IMR-90 (cell line): ENCODE data around the gene NT5DC3. TPM values are rescaled to one million over a fixed set of nuclear protein-coding genes. Genes with fewer than 3 reads are reported as not detected.

Source experiments
- ATAC-seq: fragments of 200-7000 bp; cut with Tn5 transposase; 2 replicates; pipeline ENCODE4 v1.9.1; 2020; ENCODE audit warnings: low read depth, mild to moderate bottlenecking, moderate library complexity
- BruUV-seq: library from RNA; stranded (reverse); fragments of 400-500 nt; replicated peaks from 2 replicates; lab custom pipeline; 2021; lab: Mats Ljungman, UMichigan
- CTCF ChIA-PET: fragments of 300-600 bp; formaldehyde crosslinking; extraction: SDS; loops from one replicate; lab custom pipeline; 2021; ENCODE audit warnings: antibody characterized with exemption; lab: Yijun Ruan, JAX
- POLR2A ChIA-PET: fragments of 300-600 bp; sonication (Branson Sonifier 250); formaldehyde crosslinking; loops from one replicate; lab custom pipeline; 2022; ENCODE audit warnings: antibody characterized with exemption; ENCODE audit not compliant: unreplicated experiment; lab: Charles Lee
- DNase-seq: peaks from one replicate; pipeline ENCODE4 v3.0.0; 2013
- H2AFZ ChIP-seq: replicated peaks from 2 replicates; pipeline ENCODE3; 2013; ENCODE audit warnings: low read length, mild to moderate bottlenecking; ENCODE audit not compliant: poor library complexity
- H2AK5ac ChIP-seq: 2 replicates; pipeline ENCODE4 v1.6.1; 2013; ENCODE audit warnings: low read depth, low read length, inconsistent platforms
- H2AK9ac ChIP-seq: replicated peaks from 2 replicates; pipeline ENCODE3; 2013; ENCODE audit warnings: mild to moderate bottlenecking, low read depth, low read length, moderate library complexity; ENCODE audit not compliant: poor library complexity
- H2BK120ac ChIP-seq: 2 replicates; pipeline ENCODE4 v1.6.1; 2013; ENCODE audit warnings: low read depth, low read length, inconsistent platforms
- H2BK15ac ChIP-seq: 3 replicates; pipeline ENCODE4 v1.6.1; 2013; ENCODE audit warnings: low read depth, low read length, inconsistent platforms
- H2BK20ac ChIP-seq: 2 replicates; pipeline ENCODE4 v1.6.1; 2013; ENCODE audit warnings: low read depth, mild to moderate bottlenecking, inconsistent platforms, low read length, moderate library complexity
- H2BK5ac ChIP-seq: 2 replicates; pipeline ENCODE4 v1.6.1; 2013; ENCODE audit warnings: mild to moderate bottlenecking, low read depth, low read length, inconsistent platforms; ENCODE audit not compliant: poor library complexity, severe bottlenecking
- H3K14ac ChIP-seq: replicated peaks from 2 replicates; pipeline ENCODE4 v1.6.1; 2013; ENCODE audit warnings: low read depth, low read length, inconsistent platforms
- H3K18ac ChIP-seq: 2 replicates; pipeline ENCODE4 v1.6.1; 2013; ENCODE audit warnings: low read depth, low read length, control low read depth
- H3K23ac ChIP-seq: 2 replicates; pipeline ENCODE4 v1.6.1; 2013; ENCODE audit warnings: low read depth, low read length, inconsistent platforms
- H3K27ac ChIP-seq: 2 replicates; pipeline ENCODE4 v1.5.1; 2013; ENCODE audit warnings: mild to moderate bottlenecking, control low read depth, low read length; ENCODE audit not compliant: insufficient read depth
- H3K27me3 ChIP-seq: 2 replicates; pipeline ENCODE4 v1.6.1; 2013; ENCODE audit warnings: low read length; ENCODE audit not compliant: control insufficient read depth, insufficient read depth
- H3K36me3 ChIP-seq: 2 replicates; pipeline ENCODE4 v1.6.1; 2013; ENCODE audit warnings: low read length, mixed read lengths; ENCODE audit not compliant: control insufficient read depth, insufficient read depth
- H3K4ac ChIP-seq: 2 replicates; pipeline ENCODE4 v1.6.1; 2013; ENCODE audit warnings: low read depth, low read length, inconsistent platforms
- H3K4me1 ChIP-seq: 2 replicates; pipeline ENCODE4 v1.6.1; 2013; ENCODE audit warnings: low read length, mixed read lengths; ENCODE audit not compliant: control insufficient read depth, insufficient read depth
- H3K4me2 ChIP-seq: 2 replicates; pipeline ENCODE4 v1.6.1; 2013; ENCODE audit warnings: low read depth, mild to moderate bottlenecking, control low read depth, low read length, moderate library complexity
- H3K4me3 ChIP-seq: 2 replicates; pipeline ENCODE4 v1.5.1; 2013; ENCODE audit warnings: low read depth, mild to moderate bottlenecking, control low read depth, low read length, moderate library complexity; ENCODE audit not compliant: insufficient read depth
- H3K56ac ChIP-seq: 2 replicates; pipeline ENCODE4 v1.6.1; 2013; ENCODE audit warnings: low read length, inconsistent platforms; ENCODE audit not compliant: insufficient read depth; ENCODE audit errors: extremely low read depth
- H3K79me1 ChIP-seq, 2 experiments: 2 replicates each; pipeline ENCODE4 v1.6.1; 2013; ENCODE audit warnings: low read length in 2 of 2, inconsistent platforms in 1 of 2, low read depth in 1 of 2
- H3K9ac ChIP-seq: 2 replicates; pipeline ENCODE4 v1.6.1; 2013; ENCODE audit warnings: low read depth, low read length, control low read depth
- H3K9me1 ChIP-seq: 2 replicates; pipeline ENCODE4 v1.6.1; 2013; ENCODE audit warnings: low read length, inconsistent platforms; ENCODE audit not compliant: insufficient read depth
- H3K9me3 ChIP-seq: 2 replicates; pipeline ENCODE4 v1.6.1; 2013; ENCODE audit warnings: low read length; ENCODE audit not compliant: control insufficient read depth, insufficient read depth
- H4K20me1 ChIP-seq: 2 replicates; pipeline ENCODE4 v1.6.1; 2013; ENCODE audit warnings: low read length, inconsistent platforms; ENCODE audit not compliant: insufficient read depth
- H4K5ac ChIP-seq: 2 replicates; pipeline ENCODE4 v1.6.1; 2013; ENCODE audit warnings: mild to moderate bottlenecking, low read depth, low read length, control low read depth
- H4K8ac ChIP-seq, 2 experiments: 2 replicates each; pipeline ENCODE4 v1.6.1; 2013; ENCODE audit warnings: low read depth in 2 of 2, low read length in 2 of 2, control low read depth in 1 of 2, inconsistent platforms in 1 of 2
- H4K91ac ChIP-seq: 2 replicates; pipeline ENCODE4 v1.6.1; 2013; ENCODE audit warnings: low read depth, low read length, inconsistent platforms; ENCODE audit not compliant: insufficient read depth
- MAZ ChIP-seq: IDR thresholded peaks from 2 replicates; pipeline ENCODE4 v1.6.1; 2012; ENCODE audit warnings: low read depth, mild to moderate bottlenecking, low read length, improper control_type of control experiment, moderate library complexity, borderline replicate concordance
- MXI1 ChIP-seq: IDR thresholded peaks from 2 replicates; pipeline ENCODE4 v1.6.1; 2012; ENCODE audit warnings: low read depth, mild to moderate bottlenecking, low read length, moderate library complexity, borderline replicate concordance
- RCOR1 ChIP-seq: IDR thresholded peaks from 2 replicates; pipeline ENCODE4 v1.6.1; 2012; ENCODE audit warnings: mild to moderate bottlenecking, low read length, improper control_type of control experiment; ENCODE audit not compliant: insufficient replicate concordance
- USF2 ChIP-seq: fragments of 150-350 bp; IDR thresholded peaks from 2 replicates; pipeline ENCODE4 v1.6.1; 2017; ENCODE audit warnings: mild to moderate bottlenecking, antibody characterized with exemption, low read length, low read depth
- WGBS, 2 experiments: methylation state at CpG; one replicate each; pipeline versions ENCODE4 v1.1.5 to v1.1.7; 2013; ENCODE audit warnings: missing lambda C conversion rate in 2 of 2; ENCODE audit not compliant: insufficient read length in 1 of 2; ENCODE audit errors: extremely low coverage in 2 of 2; 5-methylcytosine and 5-hydroxymethylcytosine counted together
- dilution Hi-C: fragments of 300-500 bp; cut with HindIII; formaldehyde crosslinking; loops from one replicate; pipeline ENCODE4 v1.14.3; 2018; ENCODE audit warnings: low sequenced_read_pairs; ENCODE audit not compliant: unreplicated experiment
- in situ Hi-C: fragments of 300-500 bp; cut with MboI; formaldehyde crosslinking; loops from 3 replicates; pipeline ENCODE4 v1.14.3; 2019; ENCODE audit warnings: low sequenced_read_pairs, inconsistent platforms, mixed read lengths
- intact Hi-C: fragments of 100-400 bp; cut with micrococcal nuclease; formaldehyde crosslinking; loops from 2 replicates; pipeline ENCODE4 v1.10.0; 2022
- polyA plus RNA-seq, 3 experiments: library from polyadenylated mRNA; depleted of rRNA; stranded (reverse); fragments of >200 nt; gene quantifications; 2 replicates each; pipeline ENCODE4 v1.2.3, GENCODE V29; 2012; ENCODE audit warnings: low replicate concordance in 1 of 3
- total RNA-seq: library from RNA; depleted of rRNA; stranded (reverse); fragments of >200 nt; gene quantifications from 2 replicates; pipeline ENCODE4 v1.2.3, GENCODE V29; 2012

The NT5DC3 gene
- total and polyA plus RNA-seq, 2 of the 4 experiments (the other 2 are of a cell fraction): 7.3 to 17.6 TPM

GRCh38 chr12:103736572-103736971 is 104.5 kb downstream of the NT5DC3 start:
- Histone ChIP-seq H3K9ac (no peak overlapping the region), H2BK120ac (no peak overlapping the region), H2BK20ac (no peak overlapping the region), H3K4me3 (no peak overlapping the region), H3K9me3 (no peaks in the 10 kb centered on the region), H4K5ac (no peak overlapping the region), H3K4me2 (no peak overlapping the region), H4K8ac (no peak overlapping the region), H3K14ac (no peak overlapping the region), H2BK5ac (no peak overlapping the region), H3K4ac (no peak overlapping the region), H4K20me1 (no peaks in the 10 kb centered on the region), H3K79me1 (no peaks in the 10 kb centered on the region), H2AFZ (no peak overlapping the region), H2AK9ac (no peak overlapping the region), H2AK5ac (no peak overlapping the region), H3K23ac (no peak overlapping the region), H3K18ac (no peak overlapping the region), H3K4me1 (no peaks in the 10 kb centered on the region), H4K91ac (no peak overlapping the region), H3K9me1 (no peaks in the 10 kb centered on the region), H3K56ac (no peak overlapping the region), H2BK15ac (no peak overlapping the region), H3K36me3 (no peaks in the 10 kb centered on the region), H3K27ac (no peak overlapping the region), H3K27me3 (peaks cover 3% of the 10 kb centered on the region)
- BruUV-seq: no TSS peak
- intact Hi-C loops (loop anchor here (5.0 kb wide), 1 partner anchor 921 kb away; no protein-coding TSS in a partner anchor), in situ Hi-C loops (no loop called here), dilution Hi-C loops (no loop called here)
- no CpG with 5 or more reads among the region's 1 CpG for WGBS, 2 experiments
- TF ChIP-seq RCOR1: no peak
- TF ChIP-seq MAZ: no peak
- TF ChIP-seq MXI1: no peak
- no peak for TF ChIP-seq USF2
- ChIA-PET POLR2A (no interaction called here), CTCF (interaction anchor here (0.6 kb wide), 1 partner anchor 11 kb away, joined by 3 read pairs; no protein-coding TSS in a partner anchor)
- ATAC-seq (no peak), DNase-seq (no peak)
